Chondrocyte (in vitro differentiated cells): Measurements from ENCODE around the gene SPATA21. TPM values are rescaled to one million over a fixed set of nuclear protein-coding genes. Genes with fewer than 3 reads are reported as not detected.
A peak's percentile ranks its signal among the peaks of the same experiment; 100 is the strongest.

ENCODE experiments used
- DNase-seq: peaks from one replicate; pipeline ENCODE4 v3.0.0; 2021; ENCODE audit warnings: mixed read lengths, low spot score
- H3K27ac Mint-ChIP-seq: one replicate; pipeline ENCODE4 v1.8.0; 2021; ENCODE audit warnings: mild to moderate bottlenecking, moderate library complexity, mixed read lengths; ENCODE audit not compliant: unreplicated experiment
- H3K27me3 Mint-ChIP-seq: 2 replicates; pipeline ENCODE4 v1.8.0; 2021; ENCODE audit warnings: low read depth, mixed read lengths
- H3K36me3 Mint-ChIP-seq: 2 replicates; pipeline ENCODE4 v1.8.0; 2021; ENCODE audit warnings: low read depth, mixed read lengths
- H3K4me1 Mint-ChIP-seq: 2 replicates; pipeline ENCODE4 v1.8.0; 2021; ENCODE audit warnings: low read depth, mild to moderate bottlenecking, mixed read lengths
- H3K4me3 Mint-ChIP-seq: one replicate; pipeline ENCODE4 v1.8.0; 2021; ENCODE audit warnings: mild to moderate bottlenecking, moderate library complexity, mixed read lengths; ENCODE audit not compliant: unreplicated experiment
- H3K9me3 Mint-ChIP-seq: 2 replicates; pipeline ENCODE4 v1.8.0; 2021; ENCODE audit warnings: low read depth, mixed read lengths
- CTCF ChIP-seq: fragments of 200-600 bp; sonication (generic); IDR thresholded peaks from 2 replicates; pipeline ENCODE4 v1.5.0; 2021; ENCODE audit warnings: antibody characterized with exemption, mild to moderate bottlenecking, moderate library complexity
- total RNA-seq: library from RNA; stranded (reverse); gene quantifications from 3 replicates; pipeline ENCODE4 v1.2.1, GENCODE V29; 2021

SPATA21 gene
- total RNA-seq, 1 donor from 2014 or later: not detected

GRCh38 chr1:16375521-16376340 is 61.5 kb downstream of the SPATA21 start:
- H3K27ac Mint-ChIP-seq: peak overlapping the region; percentile 92
- no peaks in the 10 kb centered on the region for H3K9me3 Mint-ChIP-seq
- H3K27me3 Mint-ChIP-seq: no peaks in the 10 kb centered on the region
- H3K4me1 Mint-ChIP-seq: peaks cover 64% of the 10 kb centered on the region
- DNase-seq: no peak
- TF ChIP-seq CTCF: no peak
- peak overlapping the region; percentile 23 for H3K4me3 Mint-ChIP-seq
- H3K36me3 Mint-ChIP-seq: peaks cover 3% of the 10 kb centered on the region

- H3K9me3 Mint-ChIP-seq: no peaks in the 10 kb centered on the region
Observed at GRCh38 chr1:16374266-16374665, 63.0 kb downstream of the SPATA21 start.

GRCh38 chr1:16372535-16373285 is 64.5 kb downstream of the SPATA21 start:
- Mint-ChIP-seq H3K4me3 (no peak overlapping the region), H3K27ac (peak overlapping the region; percentile 87), H3K27me3 (no peaks in the 10 kb centered on the region), H3K9me3 (no peaks in the 10 kb centered on the region), H3K36me3 (peaks cover 3% of the 10 kb centered on the region), H3K4me1 (peaks cover 79% of the 10 kb centered on the region)
- DNase-seq: no peak
- TF ChIP-seq CTCF: no peak

More at GRCh38 chr1:16374266-16374665, 63.0 kb downstream of the SPATA21 start:
- H3K4me1 Mint-ChIP-seq: peaks cover 69% of the 10 kb centered on the region
- peak overlapping the region; percentile 92 for H3K27ac Mint-ChIP-seq
- no peak overlapping the region for H3K4me3 Mint-ChIP-seq
- DNase-seq: no peak
- H3K36me3 Mint-ChIP-seq: peaks cover 3% of the 10 kb centered on the region
- no peaks in the 10 kb centered on the region for H3K27me3 Mint-ChIP-seq
- TF ChIP-seq CTCF: no peak

- no peak overlapping the region for H3K4me3 Mint-ChIP-seq
Observed at GRCh38 chr1:16371725-16372124, 65.5 kb downstream of the SPATA21 start.

More at GRCh38 chr1:16371725-16372124, 65.5 kb downstream of the SPATA21 start:
- no peaks in the 10 kb centered on the region for H3K9me3 Mint-ChIP-seq
- peak overlapping the region; percentile 87 for H3K27ac Mint-ChIP-seq
- TF ChIP-seq CTCF: no peak
- no peak for DNase-seq
- peaks cover 3% of the 10 kb centered on the region for H3K36me3 Mint-ChIP-seq
- no peaks in the 10 kb centered on the region for H3K27me3 Mint-ChIP-seq
- peaks cover 72% of the 10 kb centered on the region for H3K4me1 Mint-ChIP-seq
